ENCODE results near the gene APOB.

GRCh38 chr2:21041462-21041861 is 2.4 kb downstream of the APOB start:
- TF ChIP-seq CTCF (conservative IDR thresholded peaks at IDR 0.05 in 1 of 2, IDR thresholded peaks at IDR 0.05 in 1 of 2; ENCODE audit: extremely low read depth in 1 of 2, insufficient read depth in 1 of 2, low read depth in 1 of 2, low read length in 2 of 2) = no peak
- TF ChIP-seq EZH2 (IDR thresholded peaks at IDR 0.05; ENCODE audit: borderline replicate concordance, low read length) = no peak
